Measurements from ENCODE around the gene EYS.

GRCh38 chr6:65505736-65506135, 201.3 kb downstream of the EYS start:
- TF ChIP-seq ZNF274 (CRISPR knock-in tag; IDR thresholded peaks at IDR 0.05) (no peak), ZNF225 (CRISPR knock-in tag; IDR thresholded peaks at IDR 0.05) (no peak), RELA (CRISPR knock-in tag; IDR thresholded peaks at IDR 0.05) (no peak), PAXIP1 (CRISPR knock-in tag; conservative IDR thresholded peaks at IDR 0.05) (no peak), SP1 (IDR thresholded peaks at IDR 0.05) (no peak), SP1 (CRISPR knock-in tag; IDR thresholded peaks at IDR 0.05) (no peak)

Data from HepG2 (cell line).